Bronchial epithelial cell (primary cell): ENCODE results near the gene PEPD. TPM values are rescaled to one million over a fixed set of nuclear protein-coding genes. Genes with fewer than 3 reads are reported as not detected.

Source experiments
- DNase-seq: peaks from one replicate; pipeline ENCODE4 v3.0.0-alpha.2; 2010; ENCODE audit warnings: low read depth
- FAIRE-seq: peaks from 2 replicates; lab custom pipeline; 2011; peaks lifted over from hg19 to GRCh38; lab: Jason Lieb, UNC
- H3K27me3 ChIP-seq: 2 replicates; pipeline ENCODE4 v1.5.1; 2011; ENCODE audit warnings: low read length; ENCODE audit not compliant: control insufficient read depth, insufficient read depth
- H3K36me3 ChIP-seq: 2 replicates; pipeline ENCODE4 v1.5.1; 2011; ENCODE audit warnings: low read length; ENCODE audit not compliant: control insufficient read depth, insufficient read depth
- H3K4me3 ChIP-seq: 2 replicates; pipeline ENCODE4 v1.5.1; 2011; ENCODE audit warnings: mild to moderate bottlenecking, low read depth, low read length, control low read depth
- total RNA-seq: library from RNA; depleted of rRNA; stranded (reverse); fragments of >200 nt; gene quantifications from 2 replicates; pipeline ENCODE4 v1.2.1, GENCODE V29; 2014
- TF ChIP-seq, protein P1 (sequence below): IDR thresholded peaks from 2 replicates; pipeline ENCODE4 v1.5.1; 2011; ENCODE audit warnings: mild to moderate bottlenecking, moderate library complexity, low read length, control low read depth, inconsistent platforms; ENCODE audit not compliant: insufficient read depth, severe bottlenecking

The PEPD gene
- total RNA-seq, 1 donor from 2014 or later = 35.8 TPM

DNA sequence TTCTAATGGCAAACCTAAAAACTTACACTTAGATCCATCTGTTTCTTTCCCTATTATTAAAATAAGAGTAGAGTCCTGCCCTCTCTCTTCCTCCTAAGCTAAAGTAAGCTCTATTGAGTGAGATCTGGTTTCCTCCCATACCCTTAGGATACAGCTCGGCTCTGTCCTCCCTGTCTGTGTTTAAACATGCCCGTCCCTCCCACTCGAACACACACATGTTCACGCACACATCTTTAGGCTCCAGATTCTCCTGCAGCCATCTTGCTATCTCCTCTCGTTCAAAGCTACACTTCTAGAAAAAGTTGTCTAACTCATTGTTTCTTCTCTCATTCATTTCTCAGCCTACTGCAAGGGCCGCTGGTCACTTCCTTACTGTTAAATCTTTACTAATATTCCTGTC, 163.2 kb downstream of the PEPD start:
- DNase-seq = peak; percentile 91
- no peak for FAIRE-seq
- no peaks in the 10 kb centered on the region for H3K27me3 ChIP-seq
- H3K36me3 ChIP-seq = no peaks in the 10 kb centered on the region
- no peak overlapping the region for H3K4me3 ChIP-seq
- TF ChIP-seq, protein P1, sequence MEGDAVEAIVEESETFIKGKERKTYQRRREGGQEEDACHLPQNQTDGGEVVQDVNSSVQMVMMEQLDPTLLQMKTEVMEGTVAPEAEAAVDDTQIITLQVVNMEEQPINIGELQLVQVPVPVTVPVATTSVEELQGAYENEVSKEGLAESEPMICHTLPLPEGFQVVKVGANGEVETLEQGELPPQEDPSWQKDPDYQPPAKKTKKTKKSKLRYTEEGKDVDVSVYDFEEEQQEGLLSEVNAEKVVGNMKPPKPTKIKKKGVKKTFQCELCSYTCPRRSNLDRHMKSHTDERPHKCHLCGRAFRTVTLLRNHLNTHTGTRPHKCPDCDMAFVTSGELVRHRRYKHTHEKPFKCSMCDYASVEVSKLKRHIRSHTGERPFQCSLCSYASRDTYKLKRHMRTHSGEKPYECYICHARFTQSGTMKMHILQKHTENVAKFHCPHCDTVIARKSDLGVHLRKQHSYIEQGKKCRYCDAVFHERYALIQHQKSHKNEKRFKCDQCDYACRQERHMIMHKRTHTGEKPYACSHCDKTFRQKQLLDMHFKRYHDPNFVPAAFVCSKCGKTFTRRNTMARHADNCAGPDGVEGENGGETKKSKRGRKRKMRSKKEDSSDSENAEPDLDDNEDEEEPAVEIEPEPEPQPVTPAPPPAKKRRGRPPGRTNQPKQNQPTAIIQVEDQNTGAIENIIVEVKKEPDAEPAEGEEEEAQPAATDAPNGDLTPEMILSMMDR = no peak

DNA sequence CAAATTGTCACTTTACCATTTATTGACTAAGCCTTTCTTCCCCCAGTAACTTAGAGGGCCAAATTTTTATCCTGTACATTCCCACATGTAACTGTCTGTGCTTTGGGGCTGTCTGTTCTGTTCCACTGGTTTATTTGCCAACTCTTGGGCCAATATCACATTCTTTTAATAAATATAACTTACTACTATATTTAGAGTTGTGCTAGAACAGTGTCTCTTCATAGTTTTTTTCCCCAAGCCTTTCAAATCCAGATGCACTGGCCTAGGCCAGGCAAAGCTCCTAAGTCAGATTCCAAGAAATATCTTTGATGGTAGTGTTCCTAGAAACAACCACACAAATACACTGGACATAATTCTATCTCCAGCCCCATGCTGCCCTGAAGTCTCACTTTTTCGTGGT, 164.0 kb downstream of the PEPD start:
- no peaks in the 10 kb centered on the region for H3K36me3 ChIP-seq
- FAIRE-seq (no peak), DNase-seq (no peak)
- TF ChIP-seq, protein P1 = no peak
- H3K4me3 ChIP-seq = no peak overlapping the region
- H3K27me3 ChIP-seq = no peaks in the 10 kb centered on the region

GRCh38 chr19:33355535-33355934, 166.1 kb downstream of the PEPD start:
- Histone ChIP-seq H3K4me3 (no peak overlapping the region), H3K27me3 (no peaks in the 10 kb centered on the region), H3K36me3 (no peaks in the 10 kb centered on the region)
- DNase-seq (no peak), FAIRE-seq (no peak)
- TF ChIP-seq, protein P1 = no peak

GRCh38 chr19:33350538-33351309, 170.9 kb downstream of the PEPD start:
- Histone ChIP-seq H3K27me3 (no peaks in the 10 kb centered on the region), H3K4me3 (no peak overlapping the region), H3K36me3 (no peaks in the 10 kb centered on the region)
- peak; percentile 100 for DNase-seq
- FAIRE-seq = peak; percentile 98
- TF ChIP-seq, protein P1 = no peak

- TF ChIP-seq, protein P1 = no peak
- H3K36me3 ChIP-seq = no peaks in the 10 kb centered on the region
- no peak overlapping the region for H3K4me3 ChIP-seq
- no peaks in the 10 kb centered on the region for H3K27me3 ChIP-seq
- FAIRE-seq (no peak), DNase-seq (peak; percentile 68)
These were observed 172.0 kb downstream of the PEPD start for GRCh38 chr19:33349319-33350289.
